Upper lobe of left lung (tissue), 6 donors: ENCODE measurements around the gene TMED10. TPM values are rescaled to one million over a fixed set of nuclear protein-coding genes. Genes with fewer than 3 reads are reported as not detected.
A peak's percentile ranks its signal among the peaks of the same experiment; 100 is the strongest.

ENCODE experiments used
- ATAC-seq, 2 donors: fragments of 200-7000 bp; cut with Tn5 transposase; one replicate each; pipeline ENCODE4 v1.9.1; 2022; ENCODE audit warnings: mild to moderate bottlenecking in 2 of 2, moderate library complexity in 2 of 2; ENCODE audit not compliant: low FRiP score in 2 of 2
- DNase-seq, 2 donors: peaks; one replicate each; pipeline ENCODE4 v3.0.0-alpha.2; 2019 to 2020
- H3K27ac ChIP-seq, 4 donors: fragments of 200-600 bp; sonication (generic); one replicate each; pipeline ENCODE4 v1.5.1; 2016 to 2019
- H3K27me3 ChIP-seq, 4 donors: fragments of 200-600 bp; sonication (generic); one replicate each; pipeline ENCODE4 v1.5.1; 2017 to 2019
- H3K36me3 ChIP-seq, 4 donors: fragments of 200-600 bp; sonication (generic); one replicate each; pipeline ENCODE4 v1.5.1; 2016 to 2019
- H3K4me1 ChIP-seq, 4 donors: fragments of 200-600 bp; sonication (generic); one replicate each; pipeline ENCODE4 v1.5.1; 2018 to 2019
- H3K4me3 ChIP-seq, 4 donors: fragments of 200-600 bp; sonication (generic); one replicate each; pipeline ENCODE4 v1.5.1; 2017 to 2019; ENCODE audit warnings: mild to moderate bottlenecking in 2 of 4, moderate library complexity in 1 of 4
- H3K9me3 ChIP-seq, 4 donors: fragments of 200-600 bp; sonication (generic); one replicate each; pipeline ENCODE4 v1.5.1; 2018 to 2019
- EP300 ChIP-seq, 4 donors: sonication (generic); formaldehyde crosslinking; IDR thresholded peaks; one replicate each; pipeline ENCODE4 v1.5.1; 2017; ENCODE audit warnings: antibody characterized with exemption in 4 of 4, control low read depth in 2 of 4
- POLR2A ChIP-seq, 4 donors: fragments of 450-650 bp; IDR thresholded peaks; one replicate each; pipeline ENCODE4 v1.5.1; 2016 to 2017; ENCODE audit warnings: antibody characterized with exemption in 4 of 4, mild to moderate bottlenecking in 2 of 4
- POLR2AphosphoS5 ChIP-seq, 2 donors: sonication (generic); formaldehyde crosslinking; IDR thresholded peaks; one replicate each; pipeline ENCODE4 v1.5.1; 2017; ENCODE audit warnings: antibody characterized with exemption in 2 of 2
- WGBS, 2 donors: methylation state at CpG; one replicate each; pipeline ENCODE4 v1.1.5; 2017 to 2018; 5-methylcytosine and 5-hydroxymethylcytosine counted together
- total RNA-seq, 6 donors: library from RNA; depleted of rRNA in 4 of 6; stranded (reverse); fragments of >200 nt in 4 of 6; gene quantifications; one replicate each; pipeline versions ENCODE4 v1.1.0 to v1.2.1, GENCODE V29; 2016 to 2021
- TF ChIP-seq, protein P1 (sequence below), 6 experiments: fragments of 450-650 bp in 4 of 6; fragments of 200-600 bp in 2 of 6; sonication (generic) in 2 of 6; IDR thresholded peaks; one replicate each; pipeline ENCODE4 v1.5.1; 2016 to 2019; ENCODE audit warnings: antibody characterized with exemption in 6 of 6
- donor health status: DM: no; HTN: no; CAD: no; lungs with moderate emphysema.
- donor health status: DM: no; HTN: yes; CAD: no; lungs with severe emphysema.

The TMED10 gene
- total RNA-seq, 6 donors from 2014 or later = 72.3 to 314 (median 186) TPM

DNA sequence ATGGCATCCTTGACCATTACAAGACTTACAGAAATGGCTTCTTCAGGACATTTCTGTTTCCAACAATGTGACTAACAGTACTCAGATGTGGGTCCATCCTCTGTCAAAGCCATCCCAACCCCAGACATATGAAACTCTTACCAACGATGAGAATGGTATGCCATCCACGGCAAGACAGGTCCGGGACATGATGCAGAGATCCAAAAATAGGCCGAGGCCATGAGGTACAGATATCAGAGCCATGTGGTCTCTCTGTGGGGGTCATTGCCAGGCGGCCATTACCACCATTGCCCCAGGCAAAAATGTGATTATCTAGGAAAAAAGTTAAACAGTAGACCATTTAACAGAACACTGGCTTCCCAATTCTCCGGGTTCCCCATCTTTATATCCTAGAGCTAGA, 79.5 kb downstream of the TMED10 start:
- WGBS, 2 donors = 95 to 96% methylated on average over 6 of the region's 6 CpGs
- H3K9me3 ChIP-seq = no peaks in the 10 kb centered on the region
- peaks cover 27 to 98% (median 73%) of the 10 kb centered on the region in 4 donors for H3K36me3 ChIP-seq
- TF ChIP-seq POLR2AphosphoS5 (IDR thresholded peaks at IDR 0.05) (no peak), EP300 (IDR thresholded peaks at IDR 0.05) (no peak), POLR2A (IDR thresholded peaks at IDR 0.05) (no peak)
- TF ChIP-seq, protein P1, sequence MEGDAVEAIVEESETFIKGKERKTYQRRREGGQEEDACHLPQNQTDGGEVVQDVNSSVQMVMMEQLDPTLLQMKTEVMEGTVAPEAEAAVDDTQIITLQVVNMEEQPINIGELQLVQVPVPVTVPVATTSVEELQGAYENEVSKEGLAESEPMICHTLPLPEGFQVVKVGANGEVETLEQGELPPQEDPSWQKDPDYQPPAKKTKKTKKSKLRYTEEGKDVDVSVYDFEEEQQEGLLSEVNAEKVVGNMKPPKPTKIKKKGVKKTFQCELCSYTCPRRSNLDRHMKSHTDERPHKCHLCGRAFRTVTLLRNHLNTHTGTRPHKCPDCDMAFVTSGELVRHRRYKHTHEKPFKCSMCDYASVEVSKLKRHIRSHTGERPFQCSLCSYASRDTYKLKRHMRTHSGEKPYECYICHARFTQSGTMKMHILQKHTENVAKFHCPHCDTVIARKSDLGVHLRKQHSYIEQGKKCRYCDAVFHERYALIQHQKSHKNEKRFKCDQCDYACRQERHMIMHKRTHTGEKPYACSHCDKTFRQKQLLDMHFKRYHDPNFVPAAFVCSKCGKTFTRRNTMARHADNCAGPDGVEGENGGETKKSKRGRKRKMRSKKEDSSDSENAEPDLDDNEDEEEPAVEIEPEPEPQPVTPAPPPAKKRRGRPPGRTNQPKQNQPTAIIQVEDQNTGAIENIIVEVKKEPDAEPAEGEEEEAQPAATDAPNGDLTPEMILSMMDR (IDR thresholded peaks at IDR 0.05) = no peak
- H3K4me1 ChIP-seq = no peaks in the 10 kb centered on the region
- no peak overlapping the region for H3K27ac ChIP-seq
- H3K4me3 ChIP-seq = no peak overlapping the region
- ATAC-seq (no peak), DNase-seq (no peak)
- no peaks in the 10 kb centered on the region for H3K27me3 ChIP-seq

DNA sequence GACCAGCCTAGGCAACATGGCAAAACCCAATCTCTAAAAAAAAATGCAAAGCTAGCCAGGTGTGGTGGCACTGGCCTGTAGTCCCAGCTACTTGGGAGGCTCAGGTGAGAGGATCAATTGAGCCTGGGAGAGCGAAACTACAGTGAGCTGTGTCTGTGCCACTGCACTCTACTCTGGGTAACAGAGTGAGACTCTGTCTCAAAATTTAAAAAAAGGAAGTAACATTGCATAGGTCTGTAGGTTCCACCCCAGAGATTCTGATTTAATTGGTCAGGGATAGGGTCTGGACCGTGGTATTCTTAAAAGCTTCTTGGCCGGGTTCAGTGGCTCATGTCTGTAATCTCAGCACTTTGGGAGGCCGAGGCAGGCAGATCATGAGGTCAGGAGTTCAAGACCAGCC, 80.7 kb downstream of the TMED10 start:
- Histone ChIP-seq H3K9me3 (no peaks in the 10 kb centered on the region), H3K27ac (no peak overlapping the region), H3K36me3 (peaks cover 36 to 99% (median 72%) of the 10 kb centered on the region in 4 donors), H3K4me3 (no peak overlapping the region), H3K27me3 (no peaks in the 10 kb centered on the region), H3K4me1 (no peaks in the 10 kb centered on the region)
- no peak for TF ChIP-seq EP300 (IDR thresholded peaks at IDR 0.05)
- TF ChIP-seq, protein P1 (IDR thresholded peaks at IDR 0.05) = no peak
- TF ChIP-seq POLR2AphosphoS5 (IDR thresholded peaks at IDR 0.05) = no peak
- ATAC-seq (no peak), DNase-seq (no peak)
- WGBS, 2 donors = 93 to 97% methylated on average over 4 of the region's 4 CpGs

DNA sequence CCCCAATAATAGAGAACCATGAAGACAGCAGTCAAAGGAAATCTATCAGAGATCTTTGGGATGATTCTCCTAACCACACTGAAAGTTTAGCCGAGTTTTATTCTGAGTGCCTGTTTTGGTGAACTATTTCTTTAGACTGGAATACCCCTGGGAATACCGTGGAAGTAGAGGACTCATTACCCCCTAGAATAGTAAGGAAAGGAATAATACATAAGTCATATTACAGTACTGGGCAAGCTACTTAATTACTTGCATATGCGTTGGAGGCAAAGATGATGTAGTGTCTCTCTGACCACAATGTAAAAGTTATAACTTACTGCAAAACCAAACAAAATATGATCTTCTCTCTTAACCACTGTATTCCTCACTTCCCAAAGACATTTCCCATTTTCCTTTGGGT, 81.5 kb downstream of the TMED10 start:
- H3K9me3 ChIP-seq = no peaks in the 10 kb centered on the region
- 95 to 99% methylated on average over 3 of the region's 3 CpGs for WGBS, 2 donors
- no peaks in the 10 kb centered on the region for H3K4me1 ChIP-seq
- TF ChIP-seq POLR2A (IDR thresholded peaks at IDR 0.05) (no peak), EP300 (IDR thresholded peaks at IDR 0.05) (no peak), POLR2AphosphoS5 (IDR thresholded peaks at IDR 0.05) (no peak)
- TF ChIP-seq, protein P1 (IDR thresholded peaks at IDR 0.05) = no peak
- ATAC-seq = no peak
- H3K27me3 ChIP-seq = no peaks in the 10 kb centered on the region
- peaks cover 40 to 99% (median 68%) of the 10 kb centered on the region in 4 donors for H3K36me3 ChIP-seq
- H3K4me3 ChIP-seq = no peak overlapping the region
- DNase-seq = no peak
- H3K27ac ChIP-seq = no peak overlapping the region

DNA sequence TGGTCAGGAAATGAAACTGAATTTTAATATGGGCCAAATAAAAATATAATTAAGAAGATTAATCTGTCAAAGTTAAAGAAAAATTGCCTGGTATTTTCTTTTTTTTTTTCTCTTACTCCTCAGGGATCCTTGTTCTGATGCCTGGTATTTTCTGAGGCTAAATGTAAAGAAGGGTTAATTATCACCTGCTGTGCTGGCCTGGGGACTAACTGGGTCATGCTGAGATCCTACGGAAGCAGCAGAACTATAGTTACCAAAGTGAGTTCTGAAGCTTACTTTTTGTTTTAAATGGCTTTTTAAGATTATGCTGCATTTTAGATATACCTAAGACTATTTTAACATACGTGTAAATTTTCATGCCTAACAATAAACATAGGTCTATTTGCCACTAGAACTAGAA, 83.7 kb downstream of the TMED10 start:
- WGBS, 2 donors = 85 to 90% methylated on average over 2 of the region's 2 CpGs
- Histone ChIP-seq H3K4me1 (no peaks in the 10 kb centered on the region), H3K27ac (no peak overlapping the region), H3K4me3 (no peak overlapping the region), H3K27me3 (no peaks in the 10 kb centered on the region), H3K9me3 (no peaks in the 10 kb centered on the region), H3K36me3 (peaks cover 41 to 97% (median 60%) of the 10 kb centered on the region in 4 donors)
- DNase-seq (no peak), ATAC-seq (no peak)
- TF ChIP-seq EP300 (IDR thresholded peaks at IDR 0.05) = no peak
- TF ChIP-seq POLR2A (IDR thresholded peaks at IDR 0.05) = no peak
- TF ChIP-seq POLR2AphosphoS5 (IDR thresholded peaks at IDR 0.05) = no peak
- TF ChIP-seq, protein P1 (IDR thresholded peaks at IDR 0.05) = no peak

DNA sequence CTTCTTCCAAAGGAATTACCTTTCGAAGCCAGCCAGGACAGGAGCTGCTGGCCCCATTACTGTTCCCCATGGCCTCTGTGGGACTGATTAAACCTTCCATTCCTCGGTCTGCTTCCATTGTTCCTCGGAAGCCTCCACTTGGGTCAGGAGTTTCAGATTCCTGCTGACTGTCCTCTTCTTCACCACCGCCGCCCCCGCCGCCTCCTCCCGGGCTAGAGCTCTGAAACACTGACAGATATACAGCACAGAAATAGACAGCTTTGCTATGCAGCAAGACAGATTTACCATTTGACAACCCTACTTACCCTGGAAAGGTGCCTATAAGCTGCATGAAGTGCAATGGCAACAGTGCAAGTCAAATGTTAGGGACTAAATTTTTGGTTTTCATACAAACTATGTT, 85.2 kb downstream of the TMED10 start:
- Histone ChIP-seq H3K4me3 (no peak overlapping the region), H3K27me3 (no peaks in the 10 kb centered on the region), H3K27ac (no peak overlapping the region), H3K9me3 (no peaks in the 10 kb centered on the region), H3K36me3 (peaks cover 49 to 97% (median 64%) of the 10 kb centered on the region in 4 donors), H3K4me1 (no peaks in the 10 kb centered on the region)
- WGBS, 2 donors = 94 to 95% methylated on average over 8 of the region's 8 CpGs
- TF ChIP-seq EP300 (IDR thresholded peaks at IDR 0.05) (no peak), POLR2A (IDR thresholded peaks at IDR 0.05) (no peak), POLR2AphosphoS5 (IDR thresholded peaks at IDR 0.05) (no peak)
- TF ChIP-seq, protein P1 (IDR thresholded peaks at IDR 0.05) = no peak
- DNase-seq (peak in 1 of 2 donors; percentile 66), ATAC-seq (no peak)
